GDM1 (cell line): ENCODE measurements around the gene PLA2G12B.
"Not testable (repeated sequence)": the region's sequence is repeated elsewhere in the genome, so short reads cannot be mapped to it uniquely, and the experiment has no call there.

Experiments
- DNase-seq: peaks from one replicate; lab custom pipeline; 2025; lab: John Stamatoyannopoulos, UW

Gene PLA2G12B

GRCh38 chr10:72954596-72955554 lies at the start of gene PLA2G12B:
TSS of gene PLA2G12B (minus strand) at chr10:72954806. CDS start at chr10:72954685, 121 bp downstream.
- DNase-seq = no peak

- DNase-seq = no peak
Observed at GRCh38 chr10:73003822-73004221, 49.2 kb upstream of the PLA2G12B start.

- DNase-seq = no peak
Observed at GRCh38 chr10:73000973-73001372, 46.4 kb upstream of the PLA2G12B start.

- no peak for DNase-seq
Observed at GRCh38 chr10:72997099-72997498, 42.5 kb upstream of the PLA2G12B start.

GRCh38 chr10:72995459-72995858 lies 40.9 kb upstream of the PLA2G12B start:
- DNase-seq = not testable (repeated sequence)

GRCh38 chr10:72989771-72990170 lies 35.2 kb upstream of the PLA2G12B start:
- DNase-seq = not testable (repeated sequence)

DNA sequence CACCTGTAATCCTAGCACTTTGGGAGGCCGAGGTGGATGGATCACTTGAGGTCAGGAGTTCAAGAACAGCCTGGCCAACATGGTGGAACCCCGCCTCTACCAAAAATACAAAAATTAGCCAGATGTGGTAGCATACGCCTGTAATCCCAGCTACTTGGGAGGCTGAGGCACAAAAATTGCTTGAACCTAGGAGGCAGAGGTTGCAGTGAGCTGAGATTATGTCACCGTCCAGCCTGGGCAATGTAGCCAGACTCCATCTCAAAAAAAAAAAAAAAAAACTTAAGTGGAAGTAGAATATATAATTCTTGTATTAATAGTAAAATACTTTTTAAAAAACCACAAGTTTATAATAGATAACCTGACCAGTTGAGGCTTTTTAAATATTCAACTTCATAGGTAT lies 30.0 kb upstream of the PLA2G12B start:
- not testable (repeated sequence) for DNase-seq

DNA sequence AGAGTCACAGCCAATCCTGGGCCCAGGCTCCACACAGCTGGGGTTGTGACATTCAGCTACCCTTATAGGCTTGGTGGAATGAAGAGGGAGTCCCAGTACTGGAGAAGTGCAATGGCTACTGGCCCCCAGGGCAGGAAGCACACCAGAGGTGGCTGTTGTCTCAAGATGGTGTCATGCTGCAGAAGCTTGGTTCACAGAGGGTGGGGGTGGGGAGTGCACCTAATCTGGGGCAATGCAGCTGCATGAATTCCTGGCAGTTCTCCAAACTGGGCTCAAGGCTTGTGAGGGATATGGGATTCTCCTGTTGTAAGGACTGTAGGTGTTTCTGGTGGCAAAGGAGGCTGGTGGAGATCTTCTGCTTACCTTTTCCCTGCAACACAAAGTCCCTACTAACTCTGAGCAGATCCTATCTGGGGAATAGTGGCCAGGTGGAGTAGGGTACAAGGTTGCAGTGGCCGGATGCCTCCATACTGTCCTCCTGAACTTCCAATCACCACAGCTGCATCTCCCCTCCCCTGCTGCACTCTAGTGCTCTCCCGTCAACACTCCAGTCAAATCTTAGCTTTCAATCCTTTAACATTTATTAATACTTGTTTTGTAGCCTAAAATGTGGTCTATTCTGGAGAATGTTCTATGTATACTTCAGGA lies 27.4 kb upstream of the PLA2G12B start:
- no peak for DNase-seq

DNA sequence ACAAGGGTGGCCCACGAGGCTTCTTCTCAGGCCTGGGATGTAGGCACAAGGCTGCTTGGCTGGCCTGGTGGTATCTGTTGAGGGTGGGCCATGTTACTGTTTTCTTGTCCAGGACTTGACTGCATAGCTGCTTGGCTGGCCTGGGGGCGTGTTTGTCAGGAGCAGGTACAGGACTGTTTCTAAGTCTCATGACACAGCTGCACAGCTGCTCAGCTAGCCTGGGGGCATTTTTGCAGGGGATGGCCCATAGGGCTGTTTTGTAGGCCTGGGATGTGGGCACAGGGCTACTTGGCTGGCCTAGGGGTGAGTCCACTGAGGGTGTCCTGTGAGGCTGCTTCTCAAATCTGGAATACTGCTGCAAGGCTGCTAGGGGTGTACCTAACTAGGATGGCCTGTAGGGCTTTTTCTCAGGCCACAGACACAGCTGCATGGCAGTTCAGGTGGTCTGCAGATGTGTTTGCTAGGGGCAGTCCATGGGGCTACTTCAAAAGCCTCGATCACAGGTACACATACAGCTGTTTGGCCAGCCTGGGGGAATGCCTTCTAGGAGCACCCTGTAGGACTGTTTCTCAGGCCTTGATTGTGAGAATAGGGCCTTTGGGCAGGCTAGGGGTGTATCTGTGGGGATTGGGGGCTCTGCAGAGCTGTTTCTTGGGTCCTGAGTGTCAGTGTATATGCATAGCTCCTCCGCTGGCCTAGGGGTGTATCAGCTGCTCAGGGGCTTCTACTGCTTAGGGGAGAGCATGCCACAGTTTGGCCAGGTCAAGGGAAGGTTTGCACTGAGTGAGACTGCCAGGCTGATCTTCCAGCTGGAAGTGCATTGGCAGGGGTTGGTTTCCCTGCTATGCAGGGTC lies 26.6 kb upstream of the PLA2G12B start:
- DNase-seq = no peak

- DNase-seq = no peak
Observed at GRCh38 chr10:72980348-72980747, 25.7 kb upstream of the PLA2G12B start.

DNA sequence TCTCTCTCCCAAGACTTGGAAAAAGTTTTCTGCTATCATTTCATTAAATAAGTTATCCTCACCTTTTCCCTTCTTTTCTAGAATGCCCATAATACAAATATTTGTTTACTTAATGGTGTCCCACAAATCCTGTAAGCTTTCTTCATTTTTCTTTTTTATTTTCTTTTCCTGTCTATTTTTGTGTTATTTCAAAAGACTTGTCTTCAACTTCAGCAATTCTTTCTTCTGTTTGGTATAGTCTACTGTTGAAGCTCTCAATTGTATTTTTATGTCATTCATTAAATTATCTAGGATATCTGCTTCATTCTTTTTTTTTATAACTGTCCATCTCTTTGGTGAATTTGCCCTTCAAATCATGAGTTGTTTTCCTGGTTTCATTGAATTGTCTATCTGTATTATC lies 25.1 kb upstream of the PLA2G12B start:
- DNase-seq = no peak

GRCh38 chr10:72976886-72977285 lies 22.3 kb upstream of the PLA2G12B start:
- no peak for DNase-seq

DNA sequence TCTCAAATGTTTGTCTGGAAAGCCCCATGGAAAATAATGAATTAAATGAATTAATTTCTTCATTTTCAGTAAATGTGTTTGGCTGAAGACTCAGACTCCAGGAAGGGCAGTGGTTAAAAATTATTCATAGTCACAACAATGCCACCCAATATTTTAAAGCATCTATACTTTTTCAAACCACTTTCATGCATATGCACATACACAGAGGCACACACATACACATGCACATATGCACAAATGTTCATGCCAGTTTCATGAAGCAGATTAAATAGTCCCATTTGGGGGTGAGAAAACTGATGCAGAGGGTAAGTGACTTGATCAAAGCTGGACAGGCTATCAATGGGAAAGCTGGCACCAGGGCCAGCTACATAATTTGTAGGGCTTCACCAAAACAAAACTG lies 1.4 kb upstream of the PLA2G12B start:
- DNase-seq = no peak

- DNase-seq = no peak
Observed at GRCh38 chr10:72954230-72954595, 393 bp downstream of the PLA2G12B start.

DNA sequence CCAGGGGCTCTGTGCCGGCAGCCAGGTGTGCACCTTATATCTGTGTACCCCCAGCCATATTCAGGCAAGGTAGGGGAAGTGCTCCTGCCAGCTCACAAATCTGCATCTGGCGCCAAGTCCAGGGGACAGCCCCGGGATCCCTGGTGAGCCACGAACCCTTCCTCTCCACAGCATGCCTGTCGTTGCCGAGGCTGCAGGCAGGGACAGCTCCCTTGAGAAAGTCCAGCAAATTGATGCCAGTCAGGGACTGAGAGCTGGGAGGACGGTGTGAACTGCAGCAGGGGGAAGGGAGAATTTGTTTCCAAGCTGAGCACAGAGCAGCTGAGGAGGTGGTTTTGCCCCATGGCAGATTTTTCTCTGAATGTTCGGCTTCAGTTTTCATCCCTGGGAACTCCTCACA lies 919 bp downstream of the PLA2G12B start:
- DNase-seq = no peak

- no peak for DNase-seq
Observed at GRCh38 chr10:72952642-72953158, 1.9 kb downstream of the PLA2G12B start.

DNA sequence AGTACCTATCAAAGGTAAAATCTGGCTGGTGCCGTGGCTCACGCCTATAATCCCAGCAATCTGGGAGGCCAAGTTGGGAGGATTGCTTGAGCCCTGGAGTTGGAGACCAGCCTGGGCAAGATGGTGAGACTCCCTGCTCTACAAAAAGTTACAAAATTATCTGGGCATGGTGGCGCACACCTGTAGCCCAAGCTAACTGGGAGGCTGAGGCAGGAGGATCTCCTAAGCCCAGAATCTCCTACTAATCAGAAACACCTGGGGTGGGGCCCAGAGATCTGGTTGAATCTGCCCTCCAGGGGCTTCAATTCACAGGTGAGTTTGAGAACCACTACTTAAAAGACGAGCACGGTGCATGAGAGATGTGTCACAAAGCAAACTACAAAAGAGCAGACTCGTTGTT lies 2.4 kb downstream of the PLA2G12B start:
- no peak for DNase-seq

DNA sequence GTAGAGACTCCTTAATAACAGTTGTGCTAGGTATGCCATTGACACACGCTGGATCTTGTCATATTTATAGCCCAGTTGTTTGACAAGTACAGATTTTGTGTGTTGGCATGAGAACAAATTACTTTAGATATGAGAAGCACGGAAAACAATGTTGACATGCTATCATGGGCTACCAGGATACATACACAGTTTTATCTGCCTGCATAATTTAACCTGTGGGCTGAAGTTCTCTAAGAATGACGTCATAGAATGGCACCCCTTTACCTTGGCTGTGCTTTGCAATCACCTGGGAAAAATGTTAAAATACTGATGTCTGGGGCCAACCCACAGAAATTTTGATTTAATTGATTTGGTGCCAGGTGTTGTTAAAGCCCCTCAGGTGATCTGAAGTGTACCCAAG lies 2.8 kb downstream of the PLA2G12B start:
- DNase-seq = no peak

- no peak for DNase-seq
Observed at GRCh38 chr10:72948762-72949161, 5.8 kb downstream of the PLA2G12B start.

- DNase-seq = no peak
Observed at GRCh38 chr10:72946963-72947362, 7.6 kb downstream of the PLA2G12B start.

DNA sequence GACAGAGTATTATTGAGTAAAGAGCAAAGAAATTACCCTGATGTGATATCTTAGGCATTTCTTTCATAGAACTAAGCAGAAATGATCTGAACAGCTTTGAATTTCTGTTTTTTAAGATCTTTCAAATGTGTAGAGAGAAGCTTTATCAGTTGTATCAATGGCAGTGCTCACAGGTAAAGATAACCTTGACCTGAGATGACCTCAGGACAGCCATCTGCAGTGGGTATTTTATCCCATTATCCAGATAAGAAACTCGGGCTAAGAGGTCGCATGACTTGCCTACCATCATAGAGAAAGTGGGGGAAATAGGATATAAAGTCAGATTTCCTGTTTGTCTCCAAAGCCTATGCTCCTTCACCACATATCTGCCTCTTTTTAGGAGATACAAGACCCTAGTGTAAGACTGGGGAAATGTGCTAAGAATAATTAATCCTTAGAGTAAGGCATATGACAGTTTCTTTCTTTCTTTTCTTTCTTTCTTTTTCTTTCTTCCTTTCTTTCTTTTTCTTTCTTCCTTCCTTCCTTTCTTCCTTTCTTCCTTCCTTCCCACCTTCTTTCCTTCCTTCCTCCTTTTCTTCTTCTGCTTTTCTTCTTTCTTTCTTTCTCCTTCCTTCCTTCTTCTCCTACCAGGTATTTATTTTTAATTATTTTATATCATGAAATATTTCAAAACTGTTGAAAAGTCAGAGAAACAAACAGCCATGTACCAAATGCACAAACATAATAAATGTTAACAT lies 10.9 kb downstream of the PLA2G12B start:
- DNase-seq = no peak
